SK-N-SH (cell line): ENCODE measurements around the gene SGMS2.

Experiments used
- CHD2 ChIP-seq: fragments of 150-350 bp; IDR thresholded peaks from 2 replicates; pipeline ENCODE4 v1.6.1; 2018; ENCODE audit warnings: low read length; ENCODE audit not compliant: partially characterized antibody
- CTCF ChIP-seq: fragments of 200-600 bp; sonication (generic); IDR thresholded peaks from 2 replicates; pipeline ENCODE4 v1.6.1; 2017; ENCODE audit warnings: antibody characterized with exemption, mild to moderate bottlenecking, moderate library complexity
- EP300 ChIP-seq, 2 experiments: IDR thresholded peaks; 2 replicates each; pipeline versions ENCODE4 v1.4.0 to v1.6.1; 2012; ENCODE audit warnings: borderline replicate concordance in 1 of 2, low read depth in 1 of 2, low read length in 1 of 2
- NRF1 ChIP-seq: IDR thresholded peaks from 2 replicates; pipeline ENCODE4 v1.6.1; 2012; ENCODE audit warnings: low read depth, mild to moderate bottlenecking, low read length
- RAD21 ChIP-seq: IDR thresholded peaks from 2 replicates; pipeline ENCODE4 v1.6.1; 2012; ENCODE audit warnings: mild to moderate bottlenecking, low read length
- REST ChIP-seq: IDR thresholded peaks from 2 replicates; pipeline ENCODE4 v1.6.1; 2012; ENCODE audit warnings: mild to moderate bottlenecking, low read depth, low read length, moderate library complexity
- RXRA ChIP-seq: IDR thresholded peaks from 2 replicates; pipeline ENCODE4 v1.4.0; 2012; ENCODE audit warnings: low read depth, mild to moderate bottlenecking, borderline replicate concordance
- SMC3 ChIP-seq: IDR thresholded peaks from 2 replicates; pipeline ENCODE4 v1.6.1; 2012; ENCODE audit warnings: low read depth, low read length, improper control_type of control experiment

GRCh38 chr4:107866726-107867125 lies 42.0 kb downstream of the SGMS2 start:
- TF ChIP-seq CTCF (no peak), CHD2 (no peak), RXRA (no peak), REST (no peak), NRF1 (no peak), EP300 (IDR thresholded peaks at IDR 0.05; ENCODE audit: borderline replicate concordance in 1 of 2, low read depth in 1 of 2, low read length in 1 of 2) (no peak), RAD21 (no peak), SMC3 (no peak)
